AG10803 (cell line): ENCODE data around the gene TNS3.

Experiments used
- DNase-seq: peaks from one replicate; pipeline ENCODE4 v3.0.0; 2010; ENCODE audit warnings: low read depth
- H3K4me3 ChIP-seq: 2 replicates; pipeline ENCODE4 v1.5.1; 2011; ENCODE audit warnings: mild to moderate bottlenecking, low read length, control low read depth
- CTCF ChIP-seq: conservative IDR thresholded peaks from 2 replicates; pipeline ENCODE4 v1.5.1; 2011; ENCODE audit warnings: mild to moderate bottlenecking, low read length, control low read depth, inconsistent platforms

TNS3 gene

GRCh38 chr7:47579458-47579857 is 2.5 kb downstream of the TNS3 start:
- peak overlapping the region; percentile 91 for H3K4me3 ChIP-seq
- no peak for TF ChIP-seq CTCF
- no peak for DNase-seq

- DNase-seq = peak; percentile 85
- TF ChIP-seq CTCF = no peak
- H3K4me3 ChIP-seq = peak overlapping the region; percentile 35
Observed at GRCh38 chr7:47578579-47579270, 3.2 kb downstream of the TNS3 start.

- no peak for DNase-seq
- peak overlapping the region; percentile 38; the same call in 1 of the 2 replicates for H3K4me3 ChIP-seq
- no peak for TF ChIP-seq CTCF
Observed at GRCh38 chr7:47577321-47577919, 4.5 kb downstream of the TNS3 start.

- no peak for TF ChIP-seq CTCF
- no peak for DNase-seq
- peak overlapping the region; percentile 38 for H3K4me3 ChIP-seq
Observed at GRCh38 chr7:47576866-47577306, 5.0 kb downstream of the TNS3 start.

GRCh38 chr7:47576031-47576865 is 5.7 kb downstream of the TNS3 start:
- no peak overlapping the region for H3K4me3 ChIP-seq
- DNase-seq = peak; percentile 80
- no peak for TF ChIP-seq CTCF

- H3K4me3 ChIP-seq = peak overlapping the region; percentile 7; the same call in 1 of the 2 replicates
- DNase-seq = no peak
- no peak for TF ChIP-seq CTCF
Observed at GRCh38 chr7:47574482-47575329, 7.2 kb downstream of the TNS3 start.
